ENCODE data around the gene YWHAH.

- TF ChIP-seq ZNF10 (tag by site-specific recombination; IDR thresholded peaks at IDR 0.05) (no peak), INSM2 (tag by site-specific recombination; IDR thresholded peaks at IDR 0.05) (no peak), CTCF (tag by site-specific recombination; IDR thresholded peaks at IDR 0.05) (no peak), ZNF624 (tag by site-specific recombination; IDR thresholded peaks at IDR 0.05) (no peak), ZNF530 (tag by site-specific recombination; IDR thresholded peaks at IDR 0.05; ENCODE audit: low read depth) (no peak), ZNF157 (tag by site-specific recombination; IDR thresholded peaks at IDR 0.05) (no peak), ZNF426 (tag by site-specific recombination; IDR thresholded peaks at IDR 0.05) (no peak), HOXA7 (CRISPR knock-in tag; IDR thresholded peaks at IDR 0.05; ENCODE audit: borderline replicate concordance) (no peak), TRIM28 (IDR thresholded peaks at IDR 0.05; ENCODE audit: borderline replicate concordance, low read length) (no peak), TCF7L2 (IDR thresholded peaks at IDR 0.05; ENCODE audit: borderline replicate concordance, low read depth, low read length) (no peak), ZNF121 (tag by site-specific recombination; IDR thresholded peaks at IDR 0.05) (no peak), ZNF292 (tag by site-specific recombination; IDR thresholded peaks at IDR 0.05; ENCODE audit: borderline replicate concordance, low read depth) (no peak)
Observed at GRCh38 chr22:31901388-31902137, 42.8 kb upstream of the YWHAH start.

All from HEK293 (cell line).